HepG2 (cell line): ENCODE data around the gene NTPCR. TPM values are rescaled to one million over a fixed set of nuclear protein-coding genes. Genes with fewer than 3 reads are reported as not detected.

ENCODE experiments used
- ATAC-seq: fragments of 200-7000 bp; cut with Tn5 transposase; 3 replicates; pipeline ENCODE4 v1.9.1; 2020; ENCODE audit warnings: mild to moderate bottlenecking, moderate library complexity
- BruUV-seq: library from RNA; stranded (reverse); fragments of 400-500 nt; replicated peaks from 2 replicates; lab custom pipeline; 2021; lab: Mats Ljungman, UMichigan
- CTCF ChIA-PET: fragments of 300-600 bp; formaldehyde crosslinking; extraction: SDS; loops from one replicate; lab custom pipeline; 2021; ENCODE audit warnings: low total read pairs, inconsistent platforms, low intra/inter-chr PET ratio; lab: Yijun Ruan, JAX
- POLR2A ChIA-PET: fragments of 350-600 bp; sonication (Branson Sonifier 250); formaldehyde crosslinking; loops from one replicate; lab custom pipeline; 2020; ENCODE audit warnings: antibody characterized with exemption, inconsistent platforms; lab: Yijun Ruan, JAX
- DNase-seq: peaks from one replicate; pipeline ENCODE4 v3.0.0-alpha.2; 2015; ENCODE audit warnings: low spot score
- FAIRE-seq: peaks from 3 replicates; lab custom pipeline; 2011; peaks lifted over from hg19 to GRCh38; lab: Jason Lieb, UNC
- H2AFZ ChIP-seq: one replicate; pipeline ENCODE4 v1.6.1; 2011; ENCODE audit warnings: low read length, inconsistent platforms
- H3K27ac ChIP-seq: fragments of 300-600 bp; 3 replicates; pipeline ENCODE4 v1.8.0; 2011; ENCODE audit warnings: mixed run types, mild to moderate bottlenecking, mixed read lengths, low read length, inconsistent platforms; ENCODE audit not compliant: insufficient read depth; ENCODE audit errors: extremely low read length
- H3K27me3 ChIP-seq, 2 experiments: fragments of 200-600 bp in 1 of 2; 2 replicates in 1 of 2; 3 replicates in 1 of 2; pipeline versions ENCODE4 v1.6.0 to v1.8.0; 2011; ENCODE audit warnings: low read length in 2 of 2, mild to moderate bottlenecking in 2 of 2, moderate library complexity in 2 of 2, inconsistent platforms in 1 of 2; ENCODE audit not compliant: insufficient read depth in 2 of 2, control insufficient read depth in 1 of 2
- H3K36me3 ChIP-seq, 2 experiments: fragments of 200-600 bp in 1 of 2; replicated peaks in 1 of 2; 2 replicates in 1 of 2; 3 replicates in 1 of 2; pipeline versions ENCODE4 v1.5.1 to v1.8.0; 2011; ENCODE audit warnings: low read length in 2 of 2, inconsistent platforms in 1 of 2; ENCODE audit not compliant: insufficient read depth in 2 of 2, control insufficient read depth in 1 of 2
- H3K4me1 ChIP-seq: 2 replicates; pipeline ENCODE4 v1.5.1; 2012; ENCODE audit warnings: low read length, inconsistent platforms; ENCODE audit not compliant: insufficient read depth
- H3K4me2 ChIP-seq: 2 replicates; pipeline ENCODE4 v1.6.0; 2011; ENCODE audit warnings: low read depth, low read length, inconsistent platforms
- H3K4me3 ChIP-seq, 3 experiments: fragments of 200-600 bp in 1 of 3; sonication (generic), shearing (Covaris generic) in 1 of 3; replicated peaks in 1 of 3; 2 replicates each; pipeline ENCODE4 v1.5.1; 2011 to 2016; ENCODE audit warnings: low read length in 3 of 3, inconsistent platforms in 2 of 3, low read depth in 2 of 3, mild to moderate bottlenecking in 2 of 3, control low read depth in 1 of 3, mixed read lengths in 1 of 3; ENCODE audit not compliant: insufficient read depth in 1 of 3
- H3K79me2 ChIP-seq: one replicate; pipeline ENCODE4 v1.6.1; 2011; ENCODE audit warnings: low read length, inconsistent platforms; ENCODE audit not compliant: insufficient read depth
- H3K9ac ChIP-seq: 2 replicates; pipeline ENCODE4 v1.6.0; 2011; ENCODE audit warnings: mild to moderate bottlenecking, low read depth, low read length, inconsistent platforms; ENCODE audit not compliant: insufficient read depth
- H3K9me3 ChIP-seq: 2 replicates; pipeline ENCODE4 v1.5.1; 2012; ENCODE audit warnings: mild to moderate bottlenecking, low read length
- H4K20me1 ChIP-seq: 2 replicates; pipeline ENCODE4 v1.6.0; 2011; ENCODE audit warnings: inconsistent platforms, mild to moderate bottlenecking, low read length, moderate library complexity; ENCODE audit not compliant: insufficient read depth
- ATF5 ChIP-seq: sonication (generic); formaldehyde crosslinking; IDR thresholded peaks from 2 replicates; pipeline ENCODE4 v1.4.0; 2020; ENCODE audit warnings: mild to moderate bottlenecking, low read depth, missing genetic modification reagents
- BRD4 ChIP-seq: sonication (generic); formaldehyde crosslinking; IDR thresholded peaks from 2 replicates; pipeline ENCODE4 v1.4.0; 2020; ENCODE audit warnings: missing genetic modification reagents
- E2F1 ChIP-seq: sonication (generic); formaldehyde crosslinking; IDR thresholded peaks from 2 replicates; pipeline ENCODE4 v1.5.0; 2020; ENCODE audit warnings: missing genetic modification reagents
- GLI4 ChIP-seq: sonication (generic); formaldehyde crosslinking; IDR thresholded peaks from 2 replicates; pipeline ENCODE4 v1.5.1; 2020; ENCODE audit warnings: missing genetic modification reagents, mild to moderate bottlenecking, moderate library complexity, borderline replicate concordance
- HDAC2 ChIP-seq: sonication (generic); formaldehyde crosslinking; IDR thresholded peaks from 2 replicates; pipeline ENCODE4 v1.4.0; 2020; ENCODE audit warnings: missing genetic modification reagents
- HIC2 ChIP-seq: sonication (generic); formaldehyde crosslinking; IDR thresholded peaks from 2 replicates; pipeline ENCODE4 v1.9.0; 2022; ENCODE audit warnings: low read depth, missing genetic modification reagents
- JUND ChIP-seq: sonication (generic); formaldehyde crosslinking; IDR thresholded peaks from 2 replicates; pipeline ENCODE4 v1.8.0; 2022; ENCODE audit warnings: mild to moderate bottlenecking, missing genetic modification reagents
- PHF21A ChIP-seq: sonication (generic); formaldehyde crosslinking; IDR thresholded peaks from 2 replicates; pipeline ENCODE4 v1.5.0; 2020; ENCODE audit warnings: mild to moderate bottlenecking, missing genetic modification reagents
- PLSCR1 ChIP-seq: sonication (generic); formaldehyde crosslinking; IDR thresholded peaks from 2 replicates; pipeline ENCODE4 v1.5.0; 2020; ENCODE audit warnings: missing genetic modification reagents, mild to moderate bottlenecking, borderline replicate concordance
- POLR2AphosphoS2 ChIP-seq: IDR thresholded peaks from 2 replicates; pipeline ENCODE4 v1.6.1; 2011; ENCODE audit warnings: low read depth, low read length, improper control_type of control experiment
- PREB ChIP-seq: sonication (generic); formaldehyde crosslinking; IDR thresholded peaks from 2 replicates; pipeline ENCODE4 v1.4.0; 2020; ENCODE audit warnings: missing genetic modification reagents
- SNAI1 ChIP-seq: sonication (generic); formaldehyde crosslinking; IDR thresholded peaks from 2 replicates; pipeline ENCODE4 v1.5.0; 2020; ENCODE audit warnings: mild to moderate bottlenecking, missing genetic modification reagents, borderline replicate concordance
- SP2 ChIP-seq: sonication (generic); formaldehyde crosslinking; IDR thresholded peaks from 2 replicates; pipeline ENCODE4 v1.5.1; 2020; ENCODE audit warnings: mild to moderate bottlenecking, missing genetic modification reagents
- TBX2 ChIP-seq: sonication (generic); formaldehyde crosslinking; IDR thresholded peaks from 2 replicates; pipeline ENCODE4 v1.5.0; 2020; ENCODE audit warnings: missing genetic modification reagents, mild to moderate bottlenecking, borderline replicate concordance
- ZNF34 ChIP-seq: sonication (generic); formaldehyde crosslinking; IDR thresholded peaks from 2 replicates; pipeline ENCODE4 v1.4.0; 2020; ENCODE audit warnings: mild to moderate bottlenecking, missing genetic modification reagents, borderline replicate concordance
- WGBS: methylation state at CpG from one replicate; pipeline ENCODE4 v1.1.6; 2017; ENCODE audit warnings: low lambda C conversion rate; 5-methylcytosine and 5-hydroxymethylcytosine counted together
- in situ Hi-C: cut with HindIII; loops from 2 replicates; pipeline ENCODE4 v1.10.0; 2017; ENCODE audit warnings: low pct_unique_long_range_greater_than_20kb; ENCODE audit not compliant: extremely low pct_ligation_motif_present
- intact Hi-C: fragments of 100-400 bp; cut with micrococcal nuclease; formaldehyde crosslinking; loops from one replicate; pipeline ENCODE4 v1.10.0; 2022; ENCODE audit not compliant: unreplicated experiment
- polyA plus RNA-seq, 8 experiments: library from polyadenylated mRNA; depleted of rRNA in 3 of 8; stranded (reverse) in 7 of 8; unstranded in 1 of 8; fragments of >200 nt; fragmentation: Illumina TruSeq in 4 of 8; extraction: Trizol in 4 of 8; gene quantifications; 2 replicates each; pipeline versions ENCODE4 v1.2.1 to v1.2.3, GENCODE V29; 2011 to 2016; ENCODE audit warnings: low read depth in 4 of 8, missing spikeins in 1 of 8, mixed read lengths in 1 of 8; ENCODE audit not compliant: insufficient read depth in 1 of 8
- total RNA-seq, 5 experiments: library from RNA; depleted of rRNA; stranded (reverse); fragments of >200 nt; fragmentation: Illumina TruSeq; extraction: Trizol; gene quantifications; 2 replicates each; pipeline ENCODE4 v1.2.3, GENCODE V29; 2016; ENCODE audit warnings: low read depth in 1 of 5

NTPCR gene
- total and polyA plus RNA-seq, 2 of the 13 experiments (the other 11 are each of a cell fraction or from before 2014, with no cell fraction given): 11.7 to 47.0 TPM

- no peak overlapping the region for H3K4me3 ChIP-seq
- no peak for DNase-seq
- H3K27me3 ChIP-seq: no peaks in the 10 kb centered on the region
- no peak overlapping the region for H2AFZ ChIP-seq
- no peaks in the 10 kb centered on the region for H4K20me1 ChIP-seq
- H3K4me1 ChIP-seq: no peaks in the 10 kb centered on the region
- ChIA-PET CTCF (no interaction called here), POLR2A (no interaction called here)
- intact Hi-C loops (no loop called here), in situ Hi-C loops (loop anchor here (25.0 kb wide), 1 partner anchor 1113 kb away; no protein-coding TSS in a partner anchor)
- peaks cover 15% of the 10 kb centered on the region; the same call in 1 of the 2 replicates for H3K9me3 ChIP-seq
- 100% methylated on average over 3 of the region's 3 CpGs for WGBS
- no peak overlapping the region for H3K4me2 ChIP-seq
- BruUV-seq: no TSS peak
- no peak overlapping the region for H3K9ac ChIP-seq
- no peak for ATAC-seq
- no peak for FAIRE-seq
- no peak for TF ChIP-seq JUND (CRISPR knock-in tag)
- no peak for TF ChIP-seq PHF21A
- TF ChIP-seq GLI4 (CRISPR knock-in tag): no peak
- TF ChIP-seq E2F1 (CRISPR knock-in tag): no peak
- TF ChIP-seq SP2: no peak
- TF ChIP-seq TBX2 (CRISPR knock-in tag): no peak
- TF ChIP-seq HDAC2 (CRISPR knock-in tag): no peak
- no peak for TF ChIP-seq SNAI1 (CRISPR knock-in tag)
- no peak for TF ChIP-seq PLSCR1
- no peak for TF ChIP-seq PREB (CRISPR knock-in tag)
- no peak for TF ChIP-seq POLR2AphosphoS2
- no peak for TF ChIP-seq ATF5 (CRISPR knock-in tag)
- no peak for TF ChIP-seq HIC2 (CRISPR knock-in tag)
- TF ChIP-seq BRD4 (CRISPR knock-in tag): no peak
- TF ChIP-seq ZNF34 (CRISPR knock-in tag): no peak
- peaks cover 18 to 57% of the 10 kb centered on the region in 2 experiments for H3K36me3 ChIP-seq
- no peak overlapping the region for H3K27ac ChIP-seq
- H3K79me2 ChIP-seq: no peaks in the 10 kb centered on the region
These were observed 24.6 kb downstream of the NTPCR start for GRCh38 chr1:232974971-232975370.
